GM18499 (cell line): ENCODE data around the gene ALOX5.
"Not testable (repeated sequence)": the region's sequence is repeated elsewhere in the genome, so short reads cannot be mapped to it uniquely, and the experiment has no call there.

Source experiments
- ATAC-seq: cut with Tn5 transposase; IDR thresholded peaks from one replicate; pipeline ENCODE4 v1.9.1; 2021; ENCODE audit warnings: moderate number of reproducible peaks; ENCODE audit not compliant: insufficient read depth, unreplicated experiment

ALOX5 gene

GRCh38 chr10:45373576-45374349 lies at the start of gene ALOX5:
TSS of gene ALOX5 (plus strand) at chr10:45374216. CDS start at chr10:45374280, 64 bp downstream.
- ATAC-seq, result no peak

- ATAC-seq, result no peak
Measured at GRCh38 chr10:45325116-45325515, 48.9 kb upstream of the ALOX5 start.

GRCh38 chr10:45326864-45327263 lies 47.2 kb upstream of the ALOX5 start:
- not testable (repeated sequence) for ATAC-seq

DNA sequence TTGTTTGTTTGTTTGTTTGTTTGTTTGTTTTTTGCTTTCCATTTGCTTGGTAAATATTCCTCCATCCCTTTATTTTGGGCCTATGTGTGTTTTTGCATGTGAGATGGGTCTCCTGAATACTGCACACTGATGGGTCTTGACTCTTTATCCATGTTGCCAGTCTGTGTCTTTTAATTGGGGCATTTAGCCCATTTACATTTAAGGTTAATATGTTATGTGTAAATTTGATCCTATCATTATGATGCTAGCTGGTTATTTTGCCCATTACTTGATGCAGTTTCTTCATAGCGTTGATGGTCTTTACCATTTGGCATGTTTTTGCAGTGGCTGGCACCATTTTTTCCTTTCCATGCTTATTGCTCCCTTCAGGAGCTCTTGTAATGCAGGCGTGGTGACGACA lies 42.2 kb upstream of the ALOX5 start:
- ATAC-seq, result not testable (repeated sequence)

GRCh38 chr10:45339894-45340293 lies 34.1 kb upstream of the ALOX5 start:
- ATAC-seq, result no peak

- ATAC-seq, result not testable (repeated sequence)
Measured at GRCh38 chr10:45340420-45340819, 33.6 kb upstream of the ALOX5 start.

- not testable (repeated sequence) for ATAC-seq
Measured at GRCh38 chr10:45346652-45347335, 27.2 kb upstream of the ALOX5 start.

DNA sequence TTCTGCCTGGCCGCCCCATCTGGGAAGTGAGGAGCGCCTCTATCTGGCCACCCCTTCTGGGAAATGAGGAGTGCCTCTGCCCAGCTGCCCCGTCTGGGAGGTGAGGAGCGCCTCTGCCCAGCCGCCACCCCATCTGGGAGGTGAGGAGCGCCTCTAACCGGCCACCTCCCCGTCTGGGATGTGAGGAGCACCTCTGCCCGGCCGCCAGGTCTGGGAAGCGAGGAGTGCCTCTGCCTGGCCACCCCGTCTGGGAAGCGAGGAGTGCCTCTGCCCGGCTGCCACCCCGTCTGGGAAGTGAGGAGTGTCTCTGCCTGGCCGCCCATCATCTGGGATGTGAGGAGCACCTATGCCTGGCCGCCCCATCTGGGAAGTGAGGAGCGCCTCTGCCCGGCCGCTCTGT lies 26.6 kb upstream of the ALOX5 start:
- not testable (repeated sequence) for ATAC-seq

- ATAC-seq, result not testable (repeated sequence)
Measured at GRCh38 chr10:45348196-45348765, 25.7 kb upstream of the ALOX5 start.

DNA sequence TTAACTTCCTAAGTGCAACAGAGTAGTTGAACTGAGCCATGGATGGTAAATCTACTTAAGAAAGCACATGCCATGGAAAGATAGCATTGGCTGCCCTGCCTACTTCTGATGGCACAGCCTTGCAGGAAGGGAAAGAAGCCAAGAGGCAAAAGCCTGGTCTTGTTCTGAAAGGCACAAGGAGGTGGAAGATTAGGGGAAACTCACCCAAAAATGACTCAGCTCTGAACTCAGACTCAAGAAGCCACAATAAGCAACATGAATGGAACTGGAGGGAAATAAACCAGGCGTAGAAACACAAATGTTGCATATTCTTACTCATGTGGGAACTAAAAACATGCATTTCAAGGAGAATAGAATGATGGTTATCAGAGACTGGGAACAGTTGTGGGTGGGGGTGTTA lies 20.8 kb upstream of the ALOX5 start:
- ATAC-seq, result no peak

GRCh38 chr10:45354261-45354660 lies 19.8 kb upstream of the ALOX5 start:
- no peak for ATAC-seq

- ATAC-seq, result no peak
Measured at GRCh38 chr10:45355494-45355893, 18.5 kb upstream of the ALOX5 start.

DNA sequence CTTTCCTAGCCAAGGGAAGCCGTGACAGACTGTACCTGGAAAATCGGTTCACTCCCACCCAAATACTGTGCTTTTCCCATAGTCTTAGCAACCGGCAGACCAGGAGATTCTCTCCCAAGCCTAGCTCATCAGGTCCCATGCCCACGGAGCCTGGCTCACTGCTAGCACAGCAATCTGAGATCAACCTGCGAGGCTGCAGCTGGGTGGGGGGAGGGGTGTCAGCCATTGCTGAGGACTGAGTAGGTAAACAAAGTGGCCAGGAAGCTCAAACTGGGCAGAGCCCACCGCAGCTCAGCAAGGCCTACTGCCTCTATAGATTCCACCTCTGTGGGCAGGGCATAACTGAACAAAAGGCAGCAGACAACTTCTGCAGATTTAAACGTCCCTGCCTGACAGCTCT lies 15.1 kb upstream of the ALOX5 start:
- not testable (repeated sequence) for ATAC-seq

DNA sequence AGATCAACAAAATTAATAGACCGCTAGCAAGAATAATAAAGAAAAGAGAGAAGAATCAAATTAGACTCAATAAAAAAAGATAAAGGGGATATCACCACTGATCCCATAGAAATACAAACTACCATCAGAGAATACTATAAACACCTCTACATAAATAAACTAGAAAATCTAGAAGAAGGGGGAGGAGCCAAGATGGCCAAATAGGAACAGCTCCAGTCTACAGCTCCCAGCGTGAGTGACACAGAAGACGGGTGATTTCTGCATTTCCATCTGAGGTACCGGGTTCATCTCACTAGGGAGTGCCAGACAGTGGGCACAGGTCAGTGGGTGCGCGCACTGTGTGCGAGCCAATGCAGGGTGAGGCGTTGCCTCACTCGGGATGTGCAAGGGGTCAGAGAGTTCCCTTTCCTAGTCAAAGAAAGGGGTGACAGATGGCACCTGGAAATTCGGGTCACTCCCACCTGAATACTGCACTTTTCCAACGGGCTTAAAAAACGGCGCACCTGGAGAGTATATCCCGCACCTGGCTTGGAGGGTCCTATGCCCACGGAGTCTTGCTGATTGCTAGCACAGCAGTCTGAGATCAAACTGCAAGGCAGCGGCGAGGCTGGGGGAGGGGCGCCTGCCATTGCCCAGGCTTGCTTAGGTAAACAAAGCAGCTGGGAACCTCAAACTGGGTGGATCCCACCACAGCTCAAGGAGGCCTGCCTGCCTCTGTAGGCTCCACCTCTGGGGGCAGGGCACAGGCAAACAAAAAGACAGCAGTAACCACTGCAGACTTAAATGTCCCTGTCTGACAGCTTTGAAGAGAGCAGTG lies 11.8 kb upstream of the ALOX5 start:
- not testable (repeated sequence) for ATAC-seq

- not testable (repeated sequence) for ATAC-seq
Measured at GRCh38 chr10:45367643-45368042, 6.4 kb upstream of the ALOX5 start.

- no peak for ATAC-seq
Measured at GRCh38 chr10:45368181-45368580, 5.8 kb upstream of the ALOX5 start.

- ATAC-seq, result no peak
Measured at GRCh38 chr10:45370202-45370955, 3.6 kb upstream of the ALOX5 start.

DNA sequence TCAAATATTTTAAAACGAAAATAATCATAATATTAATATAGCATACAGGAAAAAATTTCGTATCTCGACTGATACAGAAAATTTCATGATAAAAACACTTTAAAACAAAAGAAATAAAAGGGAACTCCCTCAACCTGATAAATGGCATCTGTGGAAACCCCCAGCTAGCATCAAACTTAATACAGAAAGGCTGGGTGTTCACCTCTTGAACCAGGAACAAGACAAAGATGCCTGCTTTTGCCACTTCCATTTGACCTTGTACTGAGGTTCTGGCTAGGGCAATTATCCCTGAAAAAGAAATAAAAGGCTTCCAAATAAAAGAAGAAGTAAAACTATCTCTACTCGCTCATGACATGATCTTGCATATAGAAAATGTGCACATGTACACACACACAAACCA lies 2.5 kb upstream of the ALOX5 start:
- ATAC-seq, result no peak

GRCh38 chr10:45372251-45372951 lies 1.6 kb upstream of the ALOX5 start:
- ATAC-seq, result no peak
